ENCODE measurements around the gene UBE2I. TPM values are rescaled to one million over a fixed set of nuclear protein-coding genes. Genes with fewer than 3 reads are reported as not detected.

Gene UBE2I
- total RNA-seq (ENCODE audit: unreplicated experiment): 256 TPM
- long read RNA-seq, transcript UBE2I-203 (7 exons, 2,976 nt): major isoform, 19 of 30 reads
- long read RNA-seq, transcript UBE2I-208 (4 exons, 1,771 nt): minor isoform, 8 of 30 reads
- long read RNA-seq, partial matches to known transcripts: 1 of 30 reads
- long read RNA-seq, other reads (novel, unspliced or antisense): 2 of 30 reads

GRCh38 chr16:1308977-1309885 lies at the start of gene UBE2I:
UBE2I (plus strand) TSS chr16:1309636; CDS start chr16:1314031, 4,395 bp downstream.
- DNase-seq: peak; percentile 95
- Mint-ChIP-seq H3K4me3 (ENCODE audit: unreplicated experiment) (peak within 1 kb of the TSS; percentile 98), H3K4me1 (ENCODE audit: low read depth, unreplicated experiment) (peaks cover 12% of the 10 kb centered on the region), H3K36me3 (ENCODE audit: unreplicated experiment) (no peaks in the 10 kb centered on the region), H3K27ac (ENCODE audit: unreplicated experiment) (peak within 1 kb of the TSS; percentile 98), H3K27me3 (ENCODE audit: unreplicated experiment) (peaks cover 6% of the 10 kb centered on the region), H3K9me3 (ENCODE audit: unreplicated experiment) (peaks cover 7% of the 10 kb centered on the region)
- TF ChIP-seq CTCF (IDR thresholded peaks at IDR 0.05; ENCODE audit: partially characterized antibody, unreplicated experiment): no peak

- DNase-seq: no peak
- Mint-ChIP-seq H3K4me1 (ENCODE audit: low read depth, unreplicated experiment) (peaks cover 6% of the 10 kb centered on the region), H3K27ac (ENCODE audit: unreplicated experiment) (no peak overlapping the region), H3K27me3 (ENCODE audit: unreplicated experiment) (peaks cover 17% of the 10 kb centered on the region), H3K4me3 (ENCODE audit: unreplicated experiment) (no peak overlapping the region), H3K9me3 (ENCODE audit: unreplicated experiment) (peaks cover 4% of the 10 kb centered on the region), H3K36me3 (ENCODE audit: unreplicated experiment) (no peaks in the 10 kb centered on the region)
- no peak for TF ChIP-seq CTCF (IDR thresholded peaks at IDR 0.05; ENCODE audit: partially characterized antibody, unreplicated experiment)
Measured at GRCh38 chr16:1259760-1260068, 49.7 kb upstream of the UBE2I start.

GRCh38 chr16:1260101-1260680 lies 49.2 kb upstream of the UBE2I start:
- peaks cover 6% of the 10 kb centered on the region for H3K4me1 Mint-ChIP-seq (ENCODE audit: low read depth, unreplicated experiment)
- no peaks in the 10 kb centered on the region for H3K36me3 Mint-ChIP-seq (ENCODE audit: unreplicated experiment)
- no peak overlapping the region for H3K27ac Mint-ChIP-seq (ENCODE audit: unreplicated experiment)
- peaks cover 4% of the 10 kb centered on the region for H3K9me3 Mint-ChIP-seq (ENCODE audit: unreplicated experiment)
- DNase-seq: no peak
- no peak for TF ChIP-seq CTCF (IDR thresholded peaks at IDR 0.05; ENCODE audit: partially characterized antibody, unreplicated experiment)
- peak overlapping the region; percentile 63 for H3K4me3 Mint-ChIP-seq (ENCODE audit: unreplicated experiment)
- peaks cover 17% of the 10 kb centered on the region for H3K27me3 Mint-ChIP-seq (ENCODE audit: unreplicated experiment)

- TF ChIP-seq CTCF (IDR thresholded peaks at IDR 0.05; ENCODE audit: partially characterized antibody, unreplicated experiment): no peak
- no peak overlapping the region for H3K27ac Mint-ChIP-seq (ENCODE audit: unreplicated experiment)
- no peak for DNase-seq
Measured at GRCh38 chr16:1261131-1261892, 48.1 kb upstream of the UBE2I start.

More at GRCh38 chr16:1261131-1261892, 48.1 kb upstream of the UBE2I start:
- Mint-ChIP-seq H3K4me3 (ENCODE audit: unreplicated experiment) (no peak overlapping the region), H3K9me3 (ENCODE audit: unreplicated experiment) (peaks cover 4% of the 10 kb centered on the region), H3K36me3 (ENCODE audit: unreplicated experiment) (no peaks in the 10 kb centered on the region), H3K4me1 (ENCODE audit: low read depth, unreplicated experiment) (peaks cover 6% of the 10 kb centered on the region), H3K27me3 (ENCODE audit: unreplicated experiment) (peaks cover 17% of the 10 kb centered on the region)
